Naive thymus-derived CD4-positive, alpha-beta T cell (primary cell): ENCODE data around the gene ELL. TPM values are rescaled to one million over a fixed set of nuclear protein-coding genes. Genes with fewer than 3 reads are reported as not detected.

Source experiments
- ATAC-seq: fragments of 150-1000 bp; cut with Tn5 transposase; 2 replicates; pipeline ENCODE4 v1.10.0; 2021; ENCODE audit warnings: mild to moderate bottlenecking, moderate library complexity
- CTCF ChIA-PET: fragments of 350-600 bp; sonication (Branson Sonifier 250); formaldehyde crosslinking; loops from one replicate; lab custom pipeline; 2021; ENCODE audit warnings: antibody characterized with exemption; lab: Charles Lee
- POLR2A ChIA-PET: fragments of 350-600 bp; sonication (Branson Sonifier 250); formaldehyde crosslinking; loops from one replicate; lab custom pipeline; 2021; ENCODE audit warnings: antibody characterized with exemption, inconsistent platforms; lab: Charles Lee
- DNase-seq, 9 donors: peaks; one replicate each; pipeline versions ENCODE4 v3.0.0 to v3.0.0-alpha.2; 2020 to 2022; ENCODE audit warnings: mixed read lengths in 1 of 9
- H3K27ac ChIP-seq: one replicate; pipeline ENCODE4 v1.7.0; 2013; ENCODE audit warnings: mild to moderate bottlenecking, low read depth, low read length, moderate library complexity
- H3K27me3 ChIP-seq, 2 donors: one replicate each; pipeline ENCODE4 v1.7.0; 2013; ENCODE audit warnings: low read length in 2 of 2, mild to moderate bottlenecking in 2 of 2, moderate library complexity in 2 of 2; ENCODE audit not compliant: control insufficient read depth in 2 of 2, insufficient read depth in 2 of 2
- H3K36me3 ChIP-seq, 3 experiments: 1 replicate in 2 of 3; 2 replicates in 1 of 3; pipeline ENCODE4 v1.7.0; 2013; ENCODE audit warnings: low read length in 3 of 3, mild to moderate bottlenecking in 3 of 3, moderate library complexity in 1 of 3; ENCODE audit not compliant: insufficient read depth in 3 of 3, control insufficient read depth in 2 of 3
- H3K4me1 ChIP-seq, 2 donors: one replicate each; pipeline ENCODE4 v1.7.0; 2013; ENCODE audit warnings: low read length in 2 of 2, mild to moderate bottlenecking in 2 of 2, moderate library complexity in 1 of 2; ENCODE audit not compliant: control insufficient read depth in 2 of 2, insufficient read depth in 2 of 2
- H3K4me3 ChIP-seq: 2 replicates; pipeline ENCODE4 v1.7.0; 2013; ENCODE audit warnings: mild to moderate bottlenecking, low read length
- H3K9me3 ChIP-seq, 3 experiments: 1 replicate in 2 of 3; 2 replicates in 1 of 3; pipeline ENCODE4 v1.7.0; 2013; ENCODE audit warnings: low read length in 3 of 3; ENCODE audit not compliant: control insufficient read depth in 2 of 3
- H3K27ac Mint-ChIP-seq, 9 donors: one replicate each; pipeline ENCODE4 v1.8.0; 2020 to 2022; ENCODE audit warnings: mixed read lengths in 9 of 9, mild to moderate bottlenecking in 8 of 9, moderate library complexity in 5 of 9, inconsistent platforms in 2 of 9
- H3K27me3 Mint-ChIP-seq, 5 donors: one replicate each; pipeline ENCODE4 v1.8.0; 2021 to 2022; ENCODE audit warnings: mixed read lengths in 5 of 5, mild to moderate bottlenecking in 1 of 5
- H3K36me3 Mint-ChIP-seq, 5 donors: one replicate each; pipeline ENCODE4 v1.8.0; 2020 to 2022; ENCODE audit warnings: mixed read lengths in 5 of 5, mild to moderate bottlenecking in 3 of 5, inconsistent platforms in 1 of 5
- H3K4me1 Mint-ChIP-seq, 7 donors: one replicate each; pipeline ENCODE4 v1.8.0; 2020 to 2022; ENCODE audit warnings: mixed read lengths in 7 of 7, mild to moderate bottlenecking in 3 of 7, inconsistent platforms in 1 of 7
- H3K4me3 Mint-ChIP-seq, 10 donors: one replicate each; pipeline ENCODE4 v1.8.0; 2020 to 2022; ENCODE audit warnings: mild to moderate bottlenecking in 10 of 10, mixed read lengths in 10 of 10, moderate library complexity in 6 of 10, inconsistent platforms in 2 of 10
- H3K9me3 Mint-ChIP-seq, 11 donors: one replicate each; pipeline ENCODE4 v1.8.0; 2020 to 2022; ENCODE audit warnings: mixed read lengths in 11 of 11, mild to moderate bottlenecking in 4 of 11, inconsistent platforms in 1 of 11, moderate library complexity in 1 of 11
- intact Hi-C, 2 donors: fragments of 100-400 bp; cut with micrococcal nuclease; formaldehyde crosslinking; loops; one replicate each; pipeline ENCODE4 v1.15.1; 2023
- polyA plus RNA-seq, 2 donors: library from polyadenylated mRNA; unstranded; fragments of 300-500 nt; fragmentation: Illumina TruSeq; gene quantifications; one replicate each; pipeline ENCODE4 v1.2.3, GENCODE V29; 2021
- total RNA-seq, 6 experiments: library from RNA in 5 of 6; stranded (reverse) in 5 of 6; gene quantifications; 1 replicate in 5 of 6; 2 replicates in 1 of 6; pipeline ENCODE4 v1.2.3 and lab custom pipeline; 2021 to 2026

The ELL gene
- total and polyA plus RNA-seq, 7 experiments from 2014 or later, result 8.9 to 70.4 (median 22.1) TPM

- DNase-seq (no peak), ATAC-seq (no peak)
- Histone ChIP-seq H3K27me3 (no peaks in the 10 kb centered on the region), H3K4me3 (no peak overlapping the region), H3K36me3 (no peaks in the 10 kb centered on the region), H3K27ac (peak overlapping the region; percentile 83), H3K9me3 (no peaks in the 10 kb centered on the region), H3K4me1 (peaks cover 20 to 52% of the 10 kb centered on the region in 2 donors)
- H3K27me3 Mint-ChIP-seq, result no peaks in the 10 kb centered on the region
- peak overlapping the region in 2 of 9 donors; percentile 12 to 38 for H3K27ac Mint-ChIP-seq
- H3K4me3 Mint-ChIP-seq, result peak overlapping the region in 1 of 10 donors; percentile 25
- H3K36me3 Mint-ChIP-seq, result peaks cover 0 to 3% (median 0%) of the 10 kb centered on the region in 5 donors
- POLR2A ChIA-PET, result no interaction called here
- H3K9me3 Mint-ChIP-seq, result no peaks in the 10 kb centered on the region
- peaks cover 11 to 46% (median 28%) of the 10 kb centered on the region in 7 donors for H3K4me1 Mint-ChIP-seq
- CTCF ChIA-PET, result interaction anchor here (0.5 to 1.3 kb wide), 2 partner anchors 8 to 221 kb away, joined by 3 to 4 read pairs; partner anchors contain the start of gene SSBP4
- intact Hi-C loops, result no loop called here
Measured at GRCh38 chr19:18427743-18428113, 94.1 kb downstream of the ELL start.

DNA sequence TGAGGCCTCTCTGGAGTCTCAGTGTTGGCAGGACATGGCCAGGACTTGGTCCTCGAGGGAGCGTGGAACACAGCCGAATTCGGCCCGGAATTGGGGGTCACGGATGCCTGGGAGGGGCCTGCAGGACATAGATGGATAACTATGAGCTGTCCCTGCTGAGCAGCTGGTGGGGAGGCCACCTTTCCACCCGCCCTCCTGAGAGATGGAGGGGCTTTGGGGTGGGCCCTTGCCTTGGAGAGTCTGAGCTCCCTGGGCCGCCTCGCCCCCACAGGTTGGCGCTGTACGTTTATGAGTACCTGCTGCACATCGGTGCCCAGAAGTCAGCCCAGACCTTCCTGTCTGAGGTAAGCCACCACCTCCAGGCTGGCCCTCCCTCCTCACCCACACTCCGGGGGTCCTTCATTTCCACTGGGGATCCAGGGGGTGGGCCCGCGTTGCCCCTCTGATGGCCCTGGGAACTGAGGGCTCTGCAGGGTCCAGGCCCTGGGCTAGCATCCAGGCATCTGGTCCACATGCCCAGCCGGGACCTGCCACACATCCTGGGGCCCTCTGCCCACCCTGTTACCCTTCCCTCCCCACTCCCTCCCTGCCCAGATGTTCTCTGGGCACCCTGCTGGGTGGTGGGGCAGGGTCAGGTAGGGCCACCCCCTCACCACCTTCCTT, 94.7 kb downstream of the ELL start:
- intact Hi-C loops, result no loop called here
- H3K36me3 ChIP-seq, result no peaks in the 10 kb centered on the region
- POLR2A ChIA-PET, result no interaction called here
- ATAC-seq, result no peak
- H3K9me3 Mint-ChIP-seq, result no peaks in the 10 kb centered on the region
- H3K27me3 Mint-ChIP-seq, result no peaks in the 10 kb centered on the region
- H3K4me1 Mint-ChIP-seq, result peaks cover 14 to 50% (median 32%) of the 10 kb centered on the region in 7 donors
- no peak overlapping the region for H3K4me3 ChIP-seq
- H3K4me3 Mint-ChIP-seq, result peak overlapping the region in 1 of 10 donors; percentile 25
- CTCF ChIA-PET, result interaction anchor here (0.5 to 1.2 kb wide), 2 partner anchors 39 to 220 kb away, joined by 3 read pairs; no protein-coding TSS in a partner anchor
- peak overlapping the region; percentile 35 for H3K27ac ChIP-seq
- no peaks in the 10 kb centered on the region for H3K27me3 ChIP-seq
- H3K36me3 Mint-ChIP-seq, result peaks cover 0 to 2% (median 0%) of the 10 kb centered on the region in 5 donors
- H3K9me3 ChIP-seq, result no peaks in the 10 kb centered on the region
- H3K4me1 ChIP-seq, result peaks cover 23 to 54% of the 10 kb centered on the region in 2 donors
- peak overlapping the region in 4 of 9 donors; percentile 12 to 41 (median 25) for H3K27ac Mint-ChIP-seq
- no peak for DNase-seq

DNA sequence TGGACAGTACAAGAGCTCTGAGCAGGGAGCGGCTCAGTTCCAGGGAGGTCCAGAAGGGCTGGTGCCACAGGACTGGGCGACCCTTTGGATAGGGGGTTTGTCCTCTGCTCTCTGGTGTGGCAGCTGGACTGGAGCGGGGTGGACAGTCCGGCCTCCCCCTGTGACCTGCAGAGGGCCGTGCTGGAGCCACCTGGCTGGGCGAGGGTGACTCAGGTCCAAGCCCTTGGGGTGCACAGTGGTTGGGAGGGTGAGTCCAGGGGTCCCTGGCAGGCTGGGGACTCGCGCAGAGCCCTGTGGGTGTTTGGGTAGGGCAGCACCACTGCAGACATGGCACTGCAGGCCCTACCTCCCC, 95.5 kb downstream of the ELL start:
- H3K9me3 ChIP-seq, result no peaks in the 10 kb centered on the region
- H3K4me3 Mint-ChIP-seq, result no peak overlapping the region
- H3K36me3 Mint-ChIP-seq, result peaks cover 0 to 5% (median 0%) of the 10 kb centered on the region in 5 donors
- H3K27ac ChIP-seq, result peak overlapping the region; percentile 21
- ChIA-PET POLR2A (no interaction called here), CTCF (interaction anchor here (1.2 kb wide), 1 partner anchor 38 kb away, joined by 3 read pairs; no protein-coding TSS in a partner anchor)
- H3K4me1 ChIP-seq, result peaks cover 27 to 59% of the 10 kb centered on the region in 2 donors
- peak overlapping the region in 2 of 9 donors; percentile 17 to 45 for H3K27ac Mint-ChIP-seq
- H3K27me3 ChIP-seq, result no peaks in the 10 kb centered on the region
- DNase-seq (no peak), ATAC-seq (no peak)
- H3K36me3 ChIP-seq, result no peaks in the 10 kb centered on the region
- H3K27me3 Mint-ChIP-seq, result no peaks in the 10 kb centered on the region
- peaks cover 23 to 53% (median 40%) of the 10 kb centered on the region in 7 donors for H3K4me1 Mint-ChIP-seq
- no peak overlapping the region for H3K4me3 ChIP-seq
- intact Hi-C loops, result no loop called here
- H3K9me3 Mint-ChIP-seq, result no peaks in the 10 kb centered on the region

- H3K4me3 ChIP-seq, result no peak overlapping the region
- ChIA-PET CTCF (interaction anchor here (1.2 kb wide), 1 partner anchor 37 kb away, joined by 3 read pairs; no protein-coding TSS in a partner anchor), POLR2A (no interaction called here)
- DNase-seq (no peak), ATAC-seq (no peak)
- no peaks in the 10 kb centered on the region for H3K9me3 ChIP-seq
- Mint-ChIP-seq H3K27ac (peak overlapping the region in 8 of 9 donors; percentile 13 to 83 (median 55)), H3K27me3 (no peaks in the 10 kb centered on the region), H3K4me1 (peaks cover 27 to 60% (median 46%) of the 10 kb centered on the region in 7 donors), H3K9me3 (no peaks in the 10 kb centered on the region), H3K36me3 (peaks cover 0 to 6% (median 0%) of the 10 kb centered on the region in 5 donors), H3K4me3 (peak overlapping the region in 2 of 10 donors; percentile 22 to 27)
- H3K4me1 ChIP-seq, result peaks cover 33 to 63% of the 10 kb centered on the region in 2 donors
- H3K36me3 ChIP-seq, result no peaks in the 10 kb centered on the region
- no peaks in the 10 kb centered on the region for H3K27me3 ChIP-seq
- peak overlapping the region; percentile 21 for H3K27ac ChIP-seq
- intact Hi-C loops, result no loop called here
Measured at GRCh38 chr19:18425515-18426415, 96.1 kb downstream of the ELL start.

- peak overlapping the region in 3 of 9 donors; percentile 26 to 62 (median 45) for H3K27ac Mint-ChIP-seq
Measured at GRCh38 chr19:18424890-18425514, 96.9 kb downstream of the ELL start.

More at GRCh38 chr19:18424890-18425514, 96.9 kb downstream of the ELL start:
- H3K9me3 ChIP-seq, result no peaks in the 10 kb centered on the region
- ChIA-PET POLR2A (interaction anchor here (1.2 kb wide), 1 partner anchor 12 kb away, joined by 4 read pairs; no protein-coding TSS in a partner anchor), CTCF (interaction anchor here (1.1 kb wide), 1 partner anchor 14 kb away, joined by 3 read pairs; no protein-coding TSS in a partner anchor)
- no peak overlapping the region for H3K4me3 ChIP-seq
- no peaks in the 10 kb centered on the region for H3K27me3 Mint-ChIP-seq
- no peaks in the 10 kb centered on the region for H3K27me3 ChIP-seq
- DNase-seq (no peak), ATAC-seq (no peak)
- peaks cover 27 to 60% of the 10 kb centered on the region in 2 donors for H3K4me1 ChIP-seq
- peaks cover 0 to 8% (median 0%) of the 10 kb centered on the region in 5 donors for H3K36me3 Mint-ChIP-seq
- H3K27ac ChIP-seq, result no peak overlapping the region
- intact Hi-C loops, result no loop called here
- H3K4me3 Mint-ChIP-seq, result no peak overlapping the region
- H3K9me3 Mint-ChIP-seq, result no peaks in the 10 kb centered on the region
- peaks cover 27 to 62% (median 49%) of the 10 kb centered on the region in 7 donors for H3K4me1 Mint-ChIP-seq
- H3K36me3 ChIP-seq, result no peaks in the 10 kb centered on the region
